ENCODE measurements around the gene TCF3.

The TCF3 gene

GRCh38 chr19:1613808-1614570, 38.4 kb downstream of the TCF3 start:
- FAIRE-seq (no peak), DNase-seq (ENCODE audit: extremely low spot score, insufficient read length, low read depth) (no peak)

- FAIRE-seq (no peak), DNase-seq (ENCODE audit: extremely low spot score, insufficient read length, low read depth) (no peak)
These were observed 39.3 kb downstream of the TCF3 start for GRCh38 chr19:1613146-1613545.

DNA sequence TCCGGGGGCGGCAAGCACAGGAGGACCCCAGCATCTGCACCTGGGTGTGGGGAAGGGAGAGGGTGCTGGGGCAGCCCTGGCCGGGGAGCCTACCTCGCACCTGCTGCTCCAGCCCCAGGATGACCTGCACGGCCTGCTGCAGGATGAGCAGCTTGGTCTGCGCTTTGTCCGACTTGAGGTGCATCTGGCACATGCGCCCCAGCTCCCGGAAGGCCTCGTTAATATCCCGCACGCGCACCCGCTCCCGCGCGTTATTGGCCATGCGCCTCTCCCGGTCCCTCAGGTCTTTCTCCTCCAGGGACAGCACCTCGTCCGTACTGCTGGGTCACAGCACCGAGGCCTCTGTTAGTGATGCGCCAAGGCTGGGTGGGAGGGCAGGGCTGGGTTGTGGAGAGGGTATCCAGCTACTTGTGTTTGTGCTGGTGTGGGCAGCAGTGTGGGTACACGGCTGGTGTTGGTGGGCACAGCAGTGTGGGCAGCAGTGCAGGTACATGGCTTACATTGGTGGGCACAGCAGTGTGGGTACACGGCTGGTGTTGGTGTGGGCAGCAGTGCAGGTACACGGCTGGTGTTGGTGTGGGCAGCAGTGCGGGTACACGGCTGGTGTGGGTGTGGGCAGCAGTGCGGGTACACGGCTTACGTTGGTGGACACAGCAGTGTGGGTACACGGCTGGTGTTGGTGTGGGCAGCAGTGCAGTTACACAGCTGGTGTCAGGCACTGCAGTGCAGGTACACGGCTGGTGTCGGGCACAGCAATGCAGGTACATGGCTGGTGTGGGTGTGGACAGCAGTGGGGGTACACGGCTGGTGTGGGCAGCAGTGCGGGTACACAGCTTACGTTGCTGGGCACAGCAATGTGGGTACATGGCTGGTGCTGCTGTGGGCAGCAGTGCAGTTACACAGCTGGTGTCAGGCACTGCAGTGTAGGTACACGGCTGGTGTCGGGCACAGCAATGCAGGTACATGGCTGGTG, 40.0 kb downstream of the TCF3 start:
- DNase-seq (ENCODE audit: extremely low spot score, insufficient read length, low read depth) (no peak), FAIRE-seq (no peak)

DNA sequence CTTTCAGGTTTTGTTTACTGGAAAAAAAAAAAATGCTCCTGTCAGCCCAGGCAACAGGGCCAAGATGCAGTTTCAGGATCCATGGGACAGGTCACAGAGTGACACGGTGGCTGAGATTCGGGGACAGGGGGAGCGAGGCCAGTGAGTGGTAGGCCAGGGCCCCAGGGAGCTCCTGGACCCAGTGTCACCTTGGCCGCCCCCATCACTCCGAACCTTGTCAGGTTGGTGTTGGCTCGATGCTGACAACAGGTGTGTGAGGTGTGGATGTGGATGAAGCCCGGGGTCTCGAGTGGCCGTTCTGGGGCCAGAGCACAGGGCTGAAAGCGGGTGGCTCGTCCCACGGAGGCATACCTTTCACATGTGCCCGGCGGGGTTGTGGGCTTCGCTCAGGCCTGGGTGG, 41.1 kb downstream of the TCF3 start:
- no peak for FAIRE-seq

GRCh38 chr19:1610579-1610978, 41.8 kb downstream of the TCF3 start:
- FAIRE-seq = no peak
- DNase-seq (ENCODE audit: extremely low spot score, insufficient read length, low read depth) = no peak

More for the DNA sequence above, 41.1 kb downstream of the TCF3 start:
- no peak for DNase-seq (ENCODE audit: extremely low spot score, insufficient read length, low read depth)

- no peak for FAIRE-seq
These were observed 42.5 kb downstream of the TCF3 start for GRCh38 chr19:1609680-1610474.

DNA sequence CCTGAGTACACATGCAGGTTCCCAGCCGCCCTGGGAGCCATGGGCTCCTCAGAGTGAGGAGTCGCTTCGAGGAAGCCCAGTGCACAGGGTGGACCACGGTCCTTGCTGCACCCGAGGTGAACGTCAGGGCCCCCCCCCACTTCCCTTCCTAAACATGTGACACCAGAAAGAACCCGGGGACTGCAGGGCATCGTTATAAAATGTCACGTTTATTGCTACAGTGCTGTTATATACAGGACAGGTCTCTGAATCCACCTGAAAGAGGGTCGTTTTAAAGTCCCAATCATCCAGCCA, 43.4 kb downstream of the TCF3 start:
- FAIRE-seq = no peak
- no peak for DNase-seq (ENCODE audit: extremely low spot score, insufficient read length, low read depth)

More at GRCh38 chr19:1609680-1610474, 42.5 kb downstream of the TCF3 start:
- DNase-seq (ENCODE audit: extremely low spot score, insufficient read length, low read depth) = no peak

DNA sequence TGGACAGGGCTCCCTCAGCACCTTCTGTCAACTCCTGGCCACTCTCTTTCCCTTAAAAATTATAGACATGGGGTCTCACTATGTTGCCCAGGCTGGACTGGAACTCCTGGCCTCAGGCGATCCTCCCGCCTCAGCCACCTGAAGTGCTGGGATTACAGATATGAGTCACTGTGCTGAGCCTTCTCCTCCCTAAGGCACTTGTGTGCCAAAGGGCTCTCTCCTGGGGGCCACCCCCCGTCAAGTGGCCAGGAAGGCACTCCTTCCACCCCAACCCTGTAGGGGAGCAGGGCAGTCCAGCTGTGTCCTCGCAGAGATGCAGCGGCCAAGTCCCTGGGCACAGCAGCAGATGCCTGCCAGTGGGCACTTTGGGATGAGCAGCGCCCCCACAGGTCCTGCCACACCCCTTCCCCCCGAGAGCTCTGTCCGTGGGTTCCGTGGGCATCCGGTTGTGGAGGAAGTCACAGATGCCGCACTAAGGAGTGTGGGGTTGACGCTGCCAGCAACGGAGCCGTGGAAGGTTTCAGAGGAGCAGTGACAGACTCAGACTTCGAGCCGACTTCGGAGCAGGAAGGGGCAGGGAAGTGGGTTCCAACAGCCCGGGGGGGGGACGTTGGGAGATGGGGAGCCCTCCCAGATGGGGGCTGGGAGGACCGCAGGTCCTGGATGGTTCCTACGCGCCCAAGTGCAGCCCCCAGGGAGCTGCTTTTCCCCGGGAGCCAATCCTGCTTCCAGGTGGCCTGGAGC, 43.9 kb downstream of the TCF3 start:
- FAIRE-seq (no peak), DNase-seq (ENCODE audit: extremely low spot score, insufficient read length, low read depth) (no peak)

GRCh38 chr19:1606138-1606651, 46.2 kb downstream of the TCF3 start:
- DNase-seq (ENCODE audit: extremely low spot score, insufficient read length, low read depth) (no peak), FAIRE-seq (no peak)

DNA sequence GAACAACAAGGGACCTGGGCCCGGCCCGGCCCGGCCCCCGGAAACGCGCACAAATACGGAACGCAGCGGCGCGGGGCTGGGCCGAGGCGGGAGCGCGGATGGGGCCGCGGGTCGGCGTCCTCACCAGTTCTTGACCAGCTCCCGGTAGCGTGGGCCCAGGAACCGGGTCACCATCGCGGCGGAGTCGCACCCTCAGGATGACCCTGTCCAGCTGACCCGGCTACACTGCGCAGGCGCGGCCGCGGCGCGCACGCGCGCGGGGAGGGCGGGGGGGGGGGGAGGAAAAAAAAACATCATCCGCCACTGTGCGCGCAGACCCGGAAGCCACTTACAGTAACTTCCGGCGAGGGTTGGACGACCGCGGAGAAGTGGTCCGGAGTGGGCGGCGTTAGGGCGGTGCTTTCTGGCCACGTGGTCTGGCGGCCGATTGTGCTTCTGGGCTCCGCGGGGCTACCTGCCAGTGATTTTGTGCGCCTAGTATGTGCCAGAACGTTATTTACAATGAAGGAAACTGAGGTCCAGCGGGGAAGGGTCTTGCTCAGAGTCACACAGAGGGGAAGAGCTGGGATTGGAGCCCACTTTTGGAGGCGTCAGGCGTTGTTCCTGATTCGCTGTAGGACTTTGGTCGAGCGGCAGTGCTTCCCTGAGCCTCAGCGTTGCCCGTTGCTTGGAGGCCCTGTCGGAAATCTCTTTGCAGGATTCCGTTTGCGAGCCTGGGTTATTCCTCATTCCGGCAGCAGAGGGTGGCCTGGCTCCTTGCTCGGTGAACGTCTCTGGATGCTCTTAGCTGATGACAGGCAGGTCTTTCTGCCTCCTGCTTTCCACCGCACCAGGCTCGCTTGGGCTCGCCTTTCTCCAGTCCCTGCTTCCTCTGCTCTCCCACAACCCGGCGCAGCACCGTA, 46.9 kb downstream of the TCF3 start, which contains the start of gene UQCR11:
Gene UQCR11 (minus strand): TSS at position 227 of the 902 bp plus-strand sequence. CDS start 53 bp downstream, at position 174.
- DNase-seq (ENCODE audit: extremely low spot score, insufficient read length, low read depth) (peak; percentile 95), FAIRE-seq (peak; percentile 95)

DNA sequence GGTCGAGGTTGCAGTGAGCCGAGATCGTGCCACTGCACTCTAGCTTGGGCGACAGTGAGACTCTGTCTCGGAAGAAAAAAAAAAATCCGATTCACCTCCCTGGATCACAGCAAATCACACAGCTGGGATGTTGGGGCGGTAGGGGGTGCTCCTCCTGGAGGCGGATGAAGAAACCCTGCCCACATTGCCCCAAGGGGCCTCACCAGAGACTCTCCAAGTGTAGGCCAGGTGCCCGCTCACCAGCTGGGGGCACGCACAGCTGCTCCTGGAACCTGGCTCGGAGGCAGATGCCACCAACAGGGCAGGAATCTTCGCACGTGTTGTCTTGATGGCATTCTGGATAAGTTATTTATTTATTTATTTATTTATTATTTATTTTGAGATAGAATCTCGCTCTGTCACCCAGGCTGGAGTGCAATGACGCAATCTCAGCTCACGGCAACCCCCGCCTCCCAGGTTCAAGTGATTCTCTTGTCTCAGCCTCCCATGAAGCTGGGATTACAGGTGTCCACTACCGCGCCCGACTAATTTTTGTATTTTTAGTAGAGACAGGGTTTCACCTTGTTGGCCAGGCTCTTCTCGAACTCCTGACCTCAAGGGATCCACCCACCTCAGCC, 50.2 kb downstream of the TCF3 start:
- FAIRE-seq = no peak
- DNase-seq (ENCODE audit: extremely low spot score, insufficient read length, low read depth) = no peak

- FAIRE-seq (no peak), DNase-seq (ENCODE audit: extremely low spot score, insufficient read length, low read depth) (no peak)
These were observed 50.8 kb downstream of the TCF3 start for GRCh38 chr19:1601613-1602064.

GRCh38 chr19:1599460-1599846, 53.0 kb downstream of the TCF3 start:
- FAIRE-seq = no peak

GRCh38 chr19:1598777-1599459, 53.5 kb downstream of the TCF3 start:
- no peak for FAIRE-seq

More at GRCh38 chr19:1599460-1599846, 53.0 kb downstream of the TCF3 start:
- no peak for DNase-seq (ENCODE audit: extremely low spot score, insufficient read length, low read depth)

GRCh38 chr19:1593501-1593772, 59.0 kb downstream of the TCF3 start:
- FAIRE-seq (no peak), DNase-seq (ENCODE audit: extremely low spot score, insufficient read length, low read depth) (no peak)

More at GRCh38 chr19:1598777-1599459, 53.5 kb downstream of the TCF3 start:
- DNase-seq (ENCODE audit: extremely low spot score, insufficient read length, low read depth) = no peak

DNA sequence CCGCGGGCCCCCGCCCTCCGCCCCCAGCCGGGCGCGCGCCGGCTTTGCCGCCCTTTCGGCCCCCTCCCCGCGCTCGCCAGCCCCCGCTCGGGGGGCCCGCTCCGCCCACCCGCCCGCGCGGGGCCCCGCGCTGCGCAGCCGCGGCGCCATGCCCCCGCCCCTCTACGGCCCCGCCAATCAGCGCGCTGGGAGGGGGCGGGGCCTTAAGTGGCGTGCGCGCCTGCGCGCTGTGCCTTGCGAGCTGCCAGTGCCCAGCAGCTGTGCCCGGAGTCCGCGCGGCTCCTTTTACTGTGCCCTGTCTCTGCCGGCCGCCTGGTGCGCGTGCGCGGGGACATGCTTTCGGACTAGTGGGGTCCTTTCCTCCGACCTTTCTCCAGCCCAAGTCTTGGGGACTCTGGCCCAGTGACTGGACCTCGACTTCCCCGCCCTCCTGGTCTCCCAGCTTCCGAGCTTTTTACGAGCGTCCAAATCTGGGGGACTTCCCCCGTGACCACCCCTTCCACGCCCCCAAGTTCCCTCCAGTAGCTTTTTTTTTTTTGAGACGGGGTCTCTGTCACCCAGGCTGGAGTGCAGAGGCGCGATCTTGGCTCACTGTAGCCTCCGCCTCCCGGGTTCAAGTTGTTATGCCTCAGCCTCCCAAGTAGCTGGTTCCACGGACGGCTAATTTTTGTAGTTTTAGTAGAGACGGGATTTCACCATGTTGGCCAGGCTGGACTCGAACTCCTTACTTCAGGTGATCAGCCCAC, 59.5 kb downstream of the TCF3 start, which contains the start of gene MBD3:
Gene MBD3 (minus strand): TSS at position 111 of the 746 bp plus-strand sequence. CDS start 234 bp downstream, outside the sequence.
- peak; percentile 87 for FAIRE-seq
- peak; percentile 96 for DNase-seq (ENCODE audit: extremely low spot score, insufficient read length, low read depth)

Data from GM18507 (cell line).